ENCODE results near the gene MRPL20.

DNA sequence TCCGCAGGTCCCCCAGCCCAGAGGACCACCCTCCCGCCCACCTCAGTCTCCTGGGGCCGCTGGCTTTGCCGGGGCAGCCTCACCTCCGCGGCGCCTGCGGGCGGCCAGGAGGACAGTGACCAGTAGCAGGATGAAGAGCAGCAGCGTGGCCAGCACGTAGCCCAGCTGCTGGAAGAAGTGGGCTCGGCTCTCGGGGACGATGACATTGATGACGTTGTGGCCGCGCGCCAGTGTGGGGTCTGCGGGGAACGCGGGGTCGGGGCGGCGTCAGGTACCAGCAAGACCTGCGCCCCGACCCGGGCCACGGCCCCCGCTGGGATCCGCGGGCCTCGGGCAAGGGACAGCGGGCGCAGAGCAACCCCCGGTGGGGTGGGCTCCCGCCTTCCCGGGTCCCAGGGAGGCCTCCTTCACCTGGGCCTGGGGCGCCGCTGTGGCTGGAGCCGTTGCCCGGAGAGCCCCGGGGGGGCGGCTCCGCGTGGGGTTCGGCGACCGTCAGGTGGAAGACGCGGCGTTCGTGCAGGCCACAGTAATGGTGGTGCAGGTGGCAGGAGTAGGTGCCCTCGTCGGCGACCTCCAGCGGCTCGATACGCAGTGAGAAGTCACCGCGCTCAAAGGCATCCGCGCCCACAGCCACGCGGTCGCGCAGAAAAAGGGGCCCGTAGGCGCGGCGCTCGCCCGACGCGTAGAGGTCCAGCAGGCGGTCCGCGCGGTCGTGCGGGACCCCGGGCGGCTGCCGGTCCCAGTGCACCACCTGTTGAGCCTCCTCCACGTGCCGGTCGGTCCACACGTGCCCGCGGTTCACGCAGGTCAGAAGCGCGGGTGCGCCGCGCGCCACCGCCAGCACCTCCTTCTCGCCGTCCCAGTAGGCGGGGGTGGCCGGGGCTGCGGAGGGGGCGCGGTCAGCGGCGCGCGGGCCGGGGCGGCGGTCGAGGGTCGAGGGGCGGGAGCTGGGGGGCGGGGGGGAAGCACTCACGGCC is 52.5 kb downstream of the MRPL20 start:
- TF ChIP-seq, protein P1, sequence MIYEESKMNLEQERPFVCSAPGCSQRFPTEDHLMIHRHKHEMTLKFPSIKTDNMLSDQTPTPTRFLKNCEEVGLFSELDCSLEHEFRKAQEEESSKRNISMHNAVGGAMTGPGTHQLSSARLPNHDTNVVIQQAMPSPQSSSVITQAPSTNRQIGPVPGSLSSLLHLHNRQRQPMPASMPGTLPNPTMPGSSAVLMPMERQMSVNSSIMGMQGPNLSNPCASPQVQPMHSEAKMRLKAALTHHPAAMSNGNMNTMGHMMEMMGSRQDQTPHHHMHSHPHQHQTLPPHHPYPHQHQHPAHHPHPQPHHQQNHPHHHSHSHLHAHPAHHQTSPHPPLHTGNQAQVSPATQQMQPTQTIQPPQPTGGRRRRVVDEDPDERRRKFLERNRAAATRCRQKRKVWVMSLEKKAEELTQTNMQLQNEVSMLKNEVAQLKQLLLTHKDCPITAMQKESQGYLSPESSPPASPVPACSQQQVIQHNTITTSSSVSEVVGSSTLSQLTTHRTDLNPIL (CRISPR knock-in tag; IDR thresholded peaks at IDR 0.05; ENCODE audit: low read depth) = no peak
- TF ChIP-seq GLIS3 (CRISPR knock-in tag; IDR thresholded peaks at IDR 0.05) (no peak), ARNTL (CRISPR knock-in tag; IDR thresholded peaks at IDR 0.05; ENCODE audit: borderline replicate concordance, low read depth) (no peak), ZFP3 (CRISPR knock-in tag; IDR thresholded peaks at IDR 0.05) (no peak), ESRRG (CRISPR knock-in tag; IDR thresholded peaks at IDR 0.05) (no peak), ZC3H10 (CRISPR knock-in tag; IDR thresholded peaks at IDR 0.05) (no peak), PPARA (CRISPR knock-in tag; IDR thresholded peaks at IDR 0.05; ENCODE audit: borderline replicate concordance) (no peak), ZFP30 (CRISPR knock-in tag; IDR thresholded peaks at IDR 0.05) (no peak)
- TF ChIP-seq, protein P2, sequence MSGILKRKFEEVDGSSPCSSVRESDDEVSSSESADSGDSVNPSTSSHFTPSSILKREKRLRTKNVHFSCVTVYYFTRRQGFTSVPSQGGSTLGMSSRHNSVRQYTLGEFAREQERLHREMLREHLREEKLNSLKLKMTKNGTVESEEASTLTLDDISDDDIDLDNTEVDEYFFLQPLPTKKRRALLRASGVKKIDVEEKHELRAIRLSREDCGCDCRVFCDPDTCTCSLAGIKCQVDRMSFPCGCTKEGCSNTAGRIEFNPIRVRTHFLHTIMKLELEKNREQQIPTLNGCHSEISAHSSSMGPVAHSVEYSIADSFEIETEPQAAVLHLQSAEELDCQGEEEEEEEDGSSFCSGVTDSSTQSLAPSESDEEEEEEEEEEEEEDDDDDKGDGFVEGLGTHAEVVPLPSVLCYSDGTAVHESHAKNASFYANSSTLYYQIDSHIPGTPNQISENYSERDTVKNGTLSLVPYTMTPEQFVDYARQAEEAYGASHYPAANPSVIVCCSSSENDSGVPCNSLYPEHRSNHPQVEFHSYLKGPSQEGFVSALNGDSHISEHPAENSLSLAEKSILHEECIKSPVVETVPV (CRISPR knock-in tag; IDR thresholded peaks at IDR 0.05) = no peak

All from SK-N-SH treated with all-trans-retinoic acid at 6 μM for 48 hours (cell line).